GM20000 (cell line): ENCODE data around the gene GAREM2.

ENCODE experiments used
- DNase-seq: peaks from one replicate; pipeline ENCODE4 v3.0.0; 2012; ENCODE audit warnings: low spot score
- CTCF ChIP-seq: IDR thresholded peaks from 2 replicates; pipeline ENCODE4 v1.5.1; 2012; ENCODE audit warnings: mild to moderate bottlenecking, control low read depth; ENCODE audit errors: extremely low read depth, missing control alignments

The GAREM2 gene

GRCh38 chr2:26184121-26184520 lies 11.2 kb downstream of the GAREM2 start:
- DNase-seq = no peak

DNA sequence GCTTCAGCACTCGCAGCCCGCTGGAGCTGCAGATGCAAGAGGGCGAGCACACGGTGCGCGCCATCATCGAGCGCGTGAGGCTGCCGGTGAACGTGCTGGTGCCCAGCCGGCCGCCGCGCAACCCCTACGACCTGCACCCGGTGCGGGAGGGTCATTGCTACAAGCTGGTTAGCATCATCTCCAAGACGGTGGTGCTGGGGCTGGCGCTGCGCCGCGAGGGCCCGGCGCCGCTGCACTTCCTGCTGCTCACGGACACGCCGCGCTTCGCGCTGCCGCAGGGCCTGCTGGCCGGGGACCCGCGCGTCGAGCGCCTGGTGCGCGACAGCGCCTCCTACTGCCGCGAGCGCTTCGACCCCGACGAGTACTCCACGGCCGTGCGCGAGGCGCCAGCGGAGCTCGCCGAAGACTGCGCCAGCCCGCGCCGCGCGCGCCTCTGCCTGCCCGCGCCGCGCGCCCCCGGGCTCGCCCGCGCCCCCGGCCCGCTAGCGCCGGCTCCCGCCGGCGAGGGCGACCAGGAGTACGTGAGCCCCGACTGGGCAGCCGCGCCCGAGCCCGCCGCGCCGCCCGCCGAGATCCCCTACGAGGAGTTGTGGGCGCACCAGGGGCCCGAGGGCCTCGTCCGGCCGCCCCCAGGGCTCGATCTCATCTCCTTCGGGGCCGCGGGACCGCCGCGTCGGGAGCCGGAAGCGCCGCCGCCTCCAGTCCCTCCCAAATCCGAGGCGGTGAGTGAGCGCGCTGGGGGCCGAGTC lies 11.8 kb downstream of the GAREM2 start:
- DNase-seq = peak; percentile 96
- TF ChIP-seq CTCF = peak; percentile 66

More at GRCh38 chr2:26184121-26184520, 11.2 kb downstream of the GAREM2 start:
- no peak for TF ChIP-seq CTCF

- TF ChIP-seq CTCF = no peak
- DNase-seq = no peak
Observed at GRCh38 chr2:26185304-26185928, 12.5 kb downstream of the GAREM2 start.

DNA sequence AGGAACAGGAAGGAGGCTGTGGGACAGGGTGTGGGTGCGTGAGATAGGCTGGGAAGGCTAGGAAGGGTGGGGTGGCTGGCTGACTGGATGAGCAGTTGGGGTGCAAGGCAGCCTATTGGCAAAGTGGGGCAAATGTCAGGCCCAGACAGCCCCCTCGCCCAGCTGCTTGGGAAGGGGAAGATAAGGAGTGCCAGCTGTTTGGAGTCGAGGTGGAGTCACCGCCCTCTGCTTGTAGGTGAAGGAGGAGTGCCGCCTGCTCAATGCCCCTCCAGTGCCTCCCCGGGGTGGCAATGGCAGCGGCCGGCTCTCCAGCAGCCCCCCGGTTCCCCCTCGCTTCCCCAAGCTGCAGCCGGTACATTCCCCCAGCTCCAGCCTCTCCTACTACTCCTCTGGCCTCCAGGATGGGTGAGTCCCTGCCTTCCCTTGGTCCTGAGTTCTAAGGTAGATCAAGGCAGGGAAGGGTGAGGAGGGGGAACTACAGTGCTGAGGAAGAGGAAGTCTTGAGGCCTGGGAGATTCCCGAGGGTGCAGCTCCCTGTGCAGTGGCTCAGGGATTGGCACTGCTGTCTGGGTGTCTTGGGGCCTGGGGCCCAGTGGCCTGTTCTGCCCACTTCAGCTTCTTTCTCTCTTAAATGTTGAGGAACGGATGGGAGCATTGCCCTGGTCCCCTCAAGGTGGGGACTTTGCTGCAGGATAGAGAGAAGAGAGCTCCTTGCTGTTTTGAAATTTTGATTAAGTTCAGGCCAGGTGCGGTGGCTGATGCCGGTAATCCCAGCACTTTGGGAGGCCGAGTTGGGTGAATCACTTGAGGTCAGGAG lies 13.3 kb downstream of the GAREM2 start:
- DNase-seq = no peak
- no peak for TF ChIP-seq CTCF

- no peak for TF ChIP-seq CTCF
- no peak for DNase-seq
Observed at GRCh38 chr2:26187114-26187513, 14.2 kb downstream of the GAREM2 start.

DNA sequence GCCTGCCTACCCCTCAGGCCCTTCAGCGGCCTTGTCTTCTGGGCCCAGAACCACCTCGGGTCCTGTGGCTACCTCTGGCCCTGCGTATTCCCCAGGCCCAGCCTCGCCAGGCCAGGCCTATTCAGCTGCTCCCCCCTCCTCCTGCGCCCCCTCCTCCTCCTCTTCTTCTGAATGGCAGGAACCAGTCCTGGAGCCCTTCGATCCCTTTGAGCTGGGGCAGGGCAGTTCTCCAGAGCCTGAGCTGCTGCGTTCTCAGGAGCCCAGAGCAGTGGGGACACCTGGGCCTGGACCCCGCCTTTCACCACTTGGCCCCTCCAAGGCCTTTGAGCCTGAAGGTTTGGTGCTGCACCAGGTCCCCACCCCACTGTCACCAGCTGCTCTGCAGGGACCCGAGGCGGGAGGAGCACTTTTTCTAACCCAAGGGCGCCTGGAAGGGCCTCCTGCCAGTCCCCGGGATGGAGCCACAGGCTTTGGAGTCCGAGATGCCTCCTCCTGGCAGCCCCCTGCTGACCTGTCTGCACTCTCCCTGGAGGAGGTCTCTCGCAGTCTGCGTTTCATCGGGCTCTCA lies 14.7 kb downstream of the GAREM2 start:
- TF ChIP-seq CTCF = no peak
- DNase-seq = no peak
